Mucosa of descending colon (tissue), 3 donors: ENCODE data around the gene DPP6. TPM values are rescaled to one million over a fixed set of nuclear protein-coding genes. Genes with fewer than 3 reads are reported as not detected.

Source experiments
- ATAC-seq: fragments of 200-7000 bp; cut with Tn5 transposase; one replicate; pipeline ENCODE4 v1.9.1; 2020; ENCODE audit warnings: mild to moderate bottlenecking, moderate library complexity
- DNase-seq, 3 donors: peaks; one replicate each; pipeline ENCODE4 v3.0.0-alpha.2; 2020
- H3K36me3 ChIP-seq: fragments of 200-600 bp; one replicate; pipeline ENCODE4 v1.8.0; 2021; ENCODE audit warnings: low read depth, mild to moderate bottlenecking
- H3K4me1 ChIP-seq: fragments of 200-600 bp; one replicate; pipeline ENCODE4 v1.8.0; 2021; ENCODE audit warnings: low read depth, mild to moderate bottlenecking
- H3K4me3 ChIP-seq: fragments of 200-600 bp; one replicate; pipeline ENCODE4 v1.8.0; 2021; ENCODE audit warnings: mild to moderate bottlenecking
- H3K9me3 ChIP-seq: fragments of 200-600 bp; one replicate; pipeline ENCODE4 v1.8.0; 2021; ENCODE audit warnings: mild to moderate bottlenecking
- intact Hi-C, 2 donors: fragments of 100-400 bp; cut with DNase I in 1 of 2; cut with micrococcal nuclease in 1 of 2; formaldehyde crosslinking; loops; one replicate each; pipeline versions ENCODE4 v1.11.0 to v1.11.1; 2022; cut with DNase I, micrococcal nuclease
- total RNA-seq, 3 donors: library from RNA; stranded (reverse); fragmentation: NEBNext Ultra II Directional in 2 of 3; extraction: Animal tissue kit (Norgen Biotek cat#: 25700) in 2 of 3; gene quantifications; one replicate each; pipeline versions ENCODE4 v1.2.1 to v1.2.4, GENCODE V29; 2021 to 2023
- TF ChIP-seq, protein P1 (sequence below): fragments of 200-600 bp; IDR thresholded peaks from one replicate; pipeline ENCODE4 v1.8.0; 2022; ENCODE audit warnings: antibody characterized with exemption, mild to moderate bottlenecking
- donor health status: DM: no; HTN: no; CAD: no; lungs with moderate emphysema.
- donor health status: DM: no; HTN: no; CAD: no.
- donor health status: DM: no; HTN: yes; CAD: no.

Gene DPP6
- total RNA-seq, 3 donors from 2014 or later = 1.3 to 33.8 (median 1.5) TPM

DNA sequence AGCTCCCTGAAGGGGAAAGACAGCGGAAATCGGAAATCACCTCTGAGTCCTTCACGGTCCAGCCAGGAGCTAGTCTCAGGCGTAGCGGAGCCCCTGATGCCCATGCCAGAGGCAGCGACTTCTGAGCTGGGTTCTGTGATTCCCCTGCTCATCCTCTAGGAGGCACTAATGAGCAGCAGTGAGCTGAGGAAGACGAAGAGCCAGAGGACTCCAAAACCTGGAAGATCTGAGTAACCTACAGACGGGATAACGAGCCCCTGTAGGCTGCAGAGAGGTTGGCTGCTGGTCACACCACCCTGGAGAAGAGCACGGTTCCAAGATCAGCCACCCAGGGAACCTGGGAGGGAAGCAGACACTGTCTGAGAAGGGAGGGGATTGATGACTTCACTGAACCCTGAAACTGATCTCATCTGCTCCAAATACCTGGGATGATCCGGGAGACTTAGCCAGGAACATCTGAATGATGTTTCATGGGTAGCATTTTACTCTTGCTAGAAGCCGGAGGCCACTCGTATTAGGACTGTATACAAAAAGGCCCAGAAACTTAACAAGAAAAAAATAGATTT, 646.6 kb downstream of the DPP6 start:
- intact Hi-C loops = no loop called here
- TF ChIP-seq, protein P1, sequence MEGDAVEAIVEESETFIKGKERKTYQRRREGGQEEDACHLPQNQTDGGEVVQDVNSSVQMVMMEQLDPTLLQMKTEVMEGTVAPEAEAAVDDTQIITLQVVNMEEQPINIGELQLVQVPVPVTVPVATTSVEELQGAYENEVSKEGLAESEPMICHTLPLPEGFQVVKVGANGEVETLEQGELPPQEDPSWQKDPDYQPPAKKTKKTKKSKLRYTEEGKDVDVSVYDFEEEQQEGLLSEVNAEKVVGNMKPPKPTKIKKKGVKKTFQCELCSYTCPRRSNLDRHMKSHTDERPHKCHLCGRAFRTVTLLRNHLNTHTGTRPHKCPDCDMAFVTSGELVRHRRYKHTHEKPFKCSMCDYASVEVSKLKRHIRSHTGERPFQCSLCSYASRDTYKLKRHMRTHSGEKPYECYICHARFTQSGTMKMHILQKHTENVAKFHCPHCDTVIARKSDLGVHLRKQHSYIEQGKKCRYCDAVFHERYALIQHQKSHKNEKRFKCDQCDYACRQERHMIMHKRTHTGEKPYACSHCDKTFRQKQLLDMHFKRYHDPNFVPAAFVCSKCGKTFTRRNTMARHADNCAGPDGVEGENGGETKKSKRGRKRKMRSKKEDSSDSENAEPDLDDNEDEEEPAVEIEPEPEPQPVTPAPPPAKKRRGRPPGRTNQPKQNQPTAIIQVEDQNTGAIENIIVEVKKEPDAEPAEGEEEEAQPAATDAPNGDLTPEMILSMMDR = peak; percentile 22
- peak; percentile 53 for ATAC-seq
- Histone ChIP-seq H3K9me3 (peaks cover 5% of the 10 kb centered on the region), H3K4me3 (no peak overlapping the region), H3K36me3 (no peaks in the 10 kb centered on the region), H3K4me1 (no peaks in the 10 kb centered on the region)
- DNase-seq = no peak

DNA sequence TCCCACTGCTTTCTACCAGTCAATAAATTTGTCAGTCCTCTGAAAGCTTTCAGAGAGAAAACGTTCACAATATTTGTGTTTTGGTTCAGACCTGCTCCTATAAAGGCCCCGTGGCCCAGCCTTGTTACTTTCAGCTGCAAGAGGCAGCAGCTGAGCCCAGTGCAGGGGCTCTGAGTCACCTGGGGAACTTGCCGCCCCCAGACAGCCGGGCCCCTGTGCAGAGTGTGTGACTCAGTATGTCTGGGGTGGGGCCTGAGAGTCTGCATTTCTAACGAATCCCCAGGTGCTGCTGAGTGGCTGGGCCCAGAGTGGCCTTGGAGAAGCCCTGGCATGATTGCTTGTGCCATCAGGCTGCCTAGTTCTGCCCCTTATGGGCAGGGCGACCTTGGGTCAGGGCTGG, 647.2 kb downstream of the DPP6 start:
- ATAC-seq (peak; percentile 23), DNase-seq (no peak)
- TF ChIP-seq, protein P1 = no peak
- intact Hi-C loops = no loop called here
- no peak overlapping the region for H3K4me3 ChIP-seq
- H3K36me3 ChIP-seq = no peaks in the 10 kb centered on the region
- peaks cover 5% of the 10 kb centered on the region for H3K9me3 ChIP-seq
- no peaks in the 10 kb centered on the region for H3K4me1 ChIP-seq

GRCh38 chr7:154709840-154710520, 657.8 kb downstream of the DPP6 start:
- Histone ChIP-seq H3K9me3 (peaks cover 11% of the 10 kb centered on the region), H3K36me3 (no peaks in the 10 kb centered on the region), H3K4me3 (no peak overlapping the region), H3K4me1 (no peaks in the 10 kb centered on the region)
- intact Hi-C loops = no loop called here
- DNase-seq (no peak), ATAC-seq (peak; percentile 36)
- TF ChIP-seq, protein P1 = no peak

DNA sequence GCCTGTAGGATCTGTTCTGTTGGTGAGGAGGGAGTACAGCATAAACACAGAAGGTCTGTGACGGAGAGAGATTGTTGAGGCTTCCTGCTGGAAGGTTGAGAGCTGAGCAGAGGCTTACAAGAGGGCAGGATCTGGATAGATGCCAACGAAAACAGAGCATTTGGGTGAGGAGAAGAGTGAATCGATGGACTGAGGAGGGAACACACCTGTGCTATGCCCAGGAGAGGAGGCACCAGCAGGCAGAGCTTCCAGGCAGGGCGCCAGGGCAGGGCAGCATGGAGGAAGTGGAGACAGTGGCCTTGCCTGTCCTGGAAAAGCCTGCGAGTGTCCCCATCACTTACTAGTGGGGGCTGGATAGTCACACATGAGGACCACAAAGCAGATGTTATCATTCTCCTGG, 667.8 kb downstream of the DPP6 start:
- ATAC-seq = peak; percentile 21
- intact Hi-C loops = no loop called here

DNA sequence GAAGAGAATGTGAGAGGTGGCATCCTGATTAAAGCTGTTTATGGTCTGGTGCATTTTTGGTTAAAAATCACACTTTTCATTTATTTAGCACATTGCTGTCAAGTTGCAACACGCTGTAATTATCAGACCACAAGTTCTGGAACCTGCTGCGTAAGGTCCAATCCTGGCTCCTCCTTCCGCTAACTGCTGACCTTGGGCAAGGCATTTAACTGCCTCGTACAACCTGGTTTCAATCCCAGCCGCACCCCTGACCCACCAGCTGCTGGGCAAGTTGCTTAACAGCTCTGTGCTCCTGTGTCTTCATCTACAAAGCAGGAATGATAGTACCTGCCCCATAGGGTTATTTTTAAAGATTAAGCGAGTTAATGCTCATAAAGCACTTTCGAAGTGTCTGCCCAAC, 668.9 kb downstream of the DPP6 start:
- Histone ChIP-seq H3K9me3 (peaks cover 5% of the 10 kb centered on the region), H3K4me1 (no peaks in the 10 kb centered on the region), H3K4me3 (no peak overlapping the region), H3K36me3 (no peaks in the 10 kb centered on the region)
- intact Hi-C loops = no loop called here
- TF ChIP-seq, protein P1 = no peak
- DNase-seq (no peak), ATAC-seq (no peak)

More for the DNA sequence above, 667.8 kb downstream of the DPP6 start:
- Histone ChIP-seq H3K4me3 (no peak overlapping the region), H3K36me3 (no peaks in the 10 kb centered on the region), H3K9me3 (no peaks in the 10 kb centered on the region), H3K4me1 (no peaks in the 10 kb centered on the region)
- no peak for DNase-seq
- TF ChIP-seq, protein P1 = no peak
